ENCODE results near the gene APOB. TPM values are rescaled to one million over a fixed set of nuclear protein-coding genes. Genes with fewer than 3 reads are reported as not detected.

The APOB gene
- total and polyA plus RNA-seq, 2 of the 13 experiments (the other 11 are each of a cell fraction or from before 2014, with no cell fraction given): 1,569 to 2,515 TPM

GRCh38 chr2:21007129-21008013, 36.5 kb downstream of the APOB start (continued):
- TF ChIP-seq GPN1 (CRISPR knock-in tag; IDR thresholded peaks at IDR 0.05; ENCODE audit: borderline replicate concordance) (no peak), PRDM15 (CRISPR knock-in tag; IDR thresholded peaks at IDR 0.05) (no peak; the same call in 1 of the 2 replicates), ZNF749 (CRISPR knock-in tag; IDR thresholded peaks at IDR 0.05; ENCODE audit: borderline replicate concordance) (0 out of 2 replicates have a peak, but pooled peaks have one; percentile 29), DNMT1 (CRISPR knock-in tag; IDR thresholded peaks at IDR 0.05) (no peak), POGK (CRISPR knock-in tag; conservative IDR thresholded peaks at IDR 0.05) (no peak; the same call in none of the 2 replicates), TSC22D2 (CRISPR knock-in tag; IDR thresholded peaks at IDR 0.05; ENCODE audit: borderline replicate concordance) (no peak), ARNT (IDR thresholded peaks at IDR 0.05) (no peak), ZNF879 (CRISPR knock-in tag; IDR thresholded peaks at IDR 0.05) (no peak), EZH2 (conservative IDR thresholded peaks at IDR 0.05; ENCODE audit: low read depth, low read length) (no peak), ISL2 (CRISPR knock-in tag; IDR thresholded peaks at IDR 0.05) (peak; percentile 8; the same call in 1 of the 2 replicates), DDIT3 (CRISPR knock-in tag; IDR thresholded peaks at IDR 0.05) (0 out of 2 replicates have a peak, but pooled peaks have one; percentile 21), ZNF367 (CRISPR knock-in tag; IDR thresholded peaks at IDR 0.05; ENCODE audit: borderline replicate concordance) (0 out of 2 replicates have a peak, but pooled peaks have one; percentile 14), PRMT3 (CRISPR knock-in tag; IDR thresholded peaks at IDR 0.05; ENCODE audit: borderline replicate concordance, low read depth) (0 out of 2 replicates have a peak, but pooled peaks have one; percentile 0), ZNF678 (CRISPR knock-in tag; IDR thresholded peaks at IDR 0.05) (no peak), RFX3 (CRISPR knock-in tag; IDR thresholded peaks at IDR 0.05) (no peak), HOMEZ (CRISPR knock-in tag; IDR thresholded peaks at IDR 0.05; ENCODE audit: low read depth) (no peak; the same call in 1 of the 2 replicates), ZNF180 (CRISPR knock-in tag; IDR thresholded peaks at IDR 0.05; ENCODE audit: borderline replicate concordance, low read depth) (no peak), ATF1 (CRISPR knock-in tag; IDR thresholded peaks at IDR 0.05) (no peak), ERF (CRISPR knock-in tag; IDR thresholded peaks at IDR 0.05) (no peak), ZBTB34 (CRISPR knock-in tag; IDR thresholded peaks at IDR 0.05) (no peak)

All from HepG2 (cell line).